Nephron (organoid): ENCODE measurements around the gene USP30.

Experiments
- H3K27ac Mint-ChIP-seq, 3 experiments: 2 replicates each; pipeline ENCODE4 v1.8.0; 2020; ENCODE audit warnings: mixed read lengths in 3 of 3, mild to moderate bottlenecking in 2 of 3, moderate library complexity in 1 of 3
- H3K27me3 Mint-ChIP-seq: 2 replicates; pipeline ENCODE4 v1.8.0; 2021; ENCODE audit warnings: low read depth, mild to moderate bottlenecking, moderate library complexity, mixed read lengths
- H3K36me3 Mint-ChIP-seq: 2 replicates; pipeline ENCODE4 v1.8.0; 2020; ENCODE audit warnings: low read depth, mixed read lengths
- H3K4me1 Mint-ChIP-seq: 2 replicates; pipeline ENCODE4 v1.8.0; 2020; ENCODE audit warnings: mixed read lengths
- H3K4me3 Mint-ChIP-seq, 3 experiments: 2 replicates each; pipeline ENCODE4 v1.8.0; 2020; ENCODE audit warnings: mild to moderate bottlenecking in 3 of 3, mixed read lengths in 3 of 3, moderate library complexity in 2 of 3
- H3K9me3 Mint-ChIP-seq: 2 replicates; pipeline ENCODE4 v1.8.0; 2020; ENCODE audit warnings: mixed read lengths
- TF ChIP-seq, protein P1 (sequence below), 3 experiments: fragments of 200-600 bp; sonication (generic); IDR thresholded peaks; one replicate each; pipeline ENCODE4 v1.5.0; 2021; ENCODE audit warnings: antibody characterized with exemption in 3 of 3; ENCODE audit not compliant: unreplicated experiment in 3 of 3

Gene USP30

DNA sequence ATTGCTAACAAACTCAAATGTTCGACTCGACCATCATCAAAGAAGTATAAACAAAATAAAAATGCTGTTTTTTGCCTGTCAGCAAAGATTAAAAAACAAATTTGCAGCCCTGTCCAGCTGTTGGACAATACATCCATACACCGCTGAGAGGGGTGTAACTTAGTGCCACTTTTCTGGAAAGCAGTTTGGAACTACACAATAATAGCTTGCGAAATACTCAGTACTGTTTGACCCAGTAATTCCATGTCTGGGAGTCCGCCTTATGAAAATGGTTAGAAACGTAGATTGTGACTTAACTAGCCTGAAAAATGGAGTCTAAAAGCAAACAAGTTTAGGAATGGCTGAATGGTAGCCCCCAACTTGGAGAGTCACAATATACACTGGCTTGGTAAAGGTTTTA lies 6.4 kb downstream of the USP30 start:
- H3K27me3 Mint-ChIP-seq = no peaks in the 10 kb centered on the region
- H3K9me3 Mint-ChIP-seq = no peaks in the 10 kb centered on the region
- peaks cover 42% of the 10 kb centered on the region for H3K36me3 Mint-ChIP-seq
- no peak overlapping the region for H3K4me3 Mint-ChIP-seq
- no peak overlapping the region for H3K27ac Mint-ChIP-seq
- H3K4me1 Mint-ChIP-seq = peaks cover 3% of the 10 kb centered on the region
- TF ChIP-seq, protein P1, sequence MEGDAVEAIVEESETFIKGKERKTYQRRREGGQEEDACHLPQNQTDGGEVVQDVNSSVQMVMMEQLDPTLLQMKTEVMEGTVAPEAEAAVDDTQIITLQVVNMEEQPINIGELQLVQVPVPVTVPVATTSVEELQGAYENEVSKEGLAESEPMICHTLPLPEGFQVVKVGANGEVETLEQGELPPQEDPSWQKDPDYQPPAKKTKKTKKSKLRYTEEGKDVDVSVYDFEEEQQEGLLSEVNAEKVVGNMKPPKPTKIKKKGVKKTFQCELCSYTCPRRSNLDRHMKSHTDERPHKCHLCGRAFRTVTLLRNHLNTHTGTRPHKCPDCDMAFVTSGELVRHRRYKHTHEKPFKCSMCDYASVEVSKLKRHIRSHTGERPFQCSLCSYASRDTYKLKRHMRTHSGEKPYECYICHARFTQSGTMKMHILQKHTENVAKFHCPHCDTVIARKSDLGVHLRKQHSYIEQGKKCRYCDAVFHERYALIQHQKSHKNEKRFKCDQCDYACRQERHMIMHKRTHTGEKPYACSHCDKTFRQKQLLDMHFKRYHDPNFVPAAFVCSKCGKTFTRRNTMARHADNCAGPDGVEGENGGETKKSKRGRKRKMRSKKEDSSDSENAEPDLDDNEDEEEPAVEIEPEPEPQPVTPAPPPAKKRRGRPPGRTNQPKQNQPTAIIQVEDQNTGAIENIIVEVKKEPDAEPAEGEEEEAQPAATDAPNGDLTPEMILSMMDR (IDR thresholded peaks at IDR 0.05; ENCODE audit: unreplicated experiment in 3 of 3) = no peak

DNA sequence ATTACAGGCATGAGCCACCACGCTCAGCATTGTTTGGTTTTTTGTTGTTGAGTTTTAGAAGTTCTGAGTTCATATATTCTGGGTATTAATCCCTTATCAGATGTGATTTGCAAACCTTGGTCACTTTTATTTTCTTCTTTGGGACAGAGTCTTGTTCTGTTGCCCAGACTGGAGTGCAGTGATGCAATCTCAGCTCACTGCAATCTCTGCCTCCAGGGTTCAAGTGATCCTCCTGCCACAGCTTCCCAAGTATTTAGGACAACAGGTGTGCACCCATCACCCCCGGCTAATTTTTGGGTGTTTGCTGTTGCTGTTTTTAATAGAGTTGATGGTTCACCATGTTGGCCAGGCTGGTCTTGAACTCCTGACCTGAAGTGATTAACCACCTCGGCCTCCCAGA lies 11.8 kb downstream of the USP30 start:
- no peaks in the 10 kb centered on the region for H3K27me3 Mint-ChIP-seq
- TF ChIP-seq, protein P1 (IDR thresholded peaks at IDR 0.05; ENCODE audit: unreplicated experiment in 3 of 3) = no peak
- H3K9me3 Mint-ChIP-seq = no peaks in the 10 kb centered on the region
- H3K27ac Mint-ChIP-seq = no peak overlapping the region
- H3K36me3 Mint-ChIP-seq = peaks cover 68% of the 10 kb centered on the region
- H3K4me3 Mint-ChIP-seq = no peak overlapping the region
- H3K4me1 Mint-ChIP-seq = no peaks in the 10 kb centered on the region

DNA sequence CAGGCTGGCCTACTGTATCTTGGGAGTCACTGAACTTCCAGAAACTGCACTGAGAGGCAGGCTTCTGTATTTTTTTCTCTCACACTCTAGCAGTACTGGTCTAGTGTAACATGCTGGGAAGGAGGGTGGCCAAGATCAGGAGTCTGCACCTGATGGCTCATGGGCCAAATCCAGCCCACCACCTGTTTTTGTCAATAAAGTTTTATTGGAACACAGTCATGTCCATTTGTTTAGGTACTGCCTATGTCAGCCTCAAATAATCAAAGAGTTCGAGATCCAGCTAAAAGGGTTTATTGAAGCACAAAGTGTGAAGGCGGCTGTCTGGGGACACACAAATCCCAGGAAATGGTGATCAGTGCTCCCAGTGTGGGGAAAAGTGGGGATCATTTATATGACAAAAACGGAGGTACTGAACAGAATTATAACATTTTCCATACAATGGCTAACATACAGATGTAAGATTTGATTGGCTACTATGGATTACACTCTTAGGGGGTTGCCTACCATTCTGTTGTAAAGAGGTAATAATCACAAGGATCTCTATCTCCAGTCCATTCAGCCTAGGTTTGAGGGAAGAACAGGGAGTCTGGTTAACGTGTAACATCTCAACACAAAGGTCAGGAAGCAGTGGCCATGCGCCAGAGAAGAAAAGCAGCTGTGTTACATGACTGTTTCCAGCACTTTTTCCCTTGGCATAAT lies 12.9 kb downstream of the USP30 start:
- no peaks in the 10 kb centered on the region for H3K4me1 Mint-ChIP-seq
- H3K9me3 Mint-ChIP-seq = no peaks in the 10 kb centered on the region
- TF ChIP-seq, protein P1 (IDR thresholded peaks at IDR 0.05; ENCODE audit: unreplicated experiment in 3 of 3) = no peak
- no peaks in the 10 kb centered on the region for H3K27me3 Mint-ChIP-seq
- peaks cover 74% of the 10 kb centered on the region for H3K36me3 Mint-ChIP-seq
- peak overlapping the region; percentile 58 to 86 (median 66) for H3K27ac Mint-ChIP-seq
- no peak overlapping the region for H3K4me3 Mint-ChIP-seq

DNA sequence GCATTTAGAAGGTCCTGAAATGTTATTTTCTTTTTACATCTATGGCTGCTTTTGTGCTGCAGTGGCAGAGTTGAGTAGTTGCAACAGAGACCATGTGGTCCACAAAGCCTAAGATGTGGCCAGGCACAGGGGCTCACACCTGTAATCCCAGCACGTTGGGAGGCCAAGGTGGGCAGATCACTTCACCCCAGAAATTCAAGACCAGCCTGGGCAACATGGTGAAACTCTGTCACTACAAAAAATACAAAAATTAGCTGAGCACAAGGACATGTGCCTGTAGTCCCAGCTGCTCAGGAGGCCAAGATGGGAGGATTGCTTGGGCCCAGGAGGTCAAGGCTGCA lies 13.4 kb downstream of the USP30 start:
- Mint-ChIP-seq H3K27me3 (no peaks in the 10 kb centered on the region), H3K9me3 (no peaks in the 10 kb centered on the region), H3K36me3 (peaks cover 76% of the 10 kb centered on the region), H3K4me1 (no peaks in the 10 kb centered on the region), H3K27ac (peak overlapping the region; percentile 58 to 86 (median 66)), H3K4me3 (no peak overlapping the region)
- TF ChIP-seq, protein P1 (IDR thresholded peaks at IDR 0.05; ENCODE audit: unreplicated experiment in 3 of 3) = no peak

DNA sequence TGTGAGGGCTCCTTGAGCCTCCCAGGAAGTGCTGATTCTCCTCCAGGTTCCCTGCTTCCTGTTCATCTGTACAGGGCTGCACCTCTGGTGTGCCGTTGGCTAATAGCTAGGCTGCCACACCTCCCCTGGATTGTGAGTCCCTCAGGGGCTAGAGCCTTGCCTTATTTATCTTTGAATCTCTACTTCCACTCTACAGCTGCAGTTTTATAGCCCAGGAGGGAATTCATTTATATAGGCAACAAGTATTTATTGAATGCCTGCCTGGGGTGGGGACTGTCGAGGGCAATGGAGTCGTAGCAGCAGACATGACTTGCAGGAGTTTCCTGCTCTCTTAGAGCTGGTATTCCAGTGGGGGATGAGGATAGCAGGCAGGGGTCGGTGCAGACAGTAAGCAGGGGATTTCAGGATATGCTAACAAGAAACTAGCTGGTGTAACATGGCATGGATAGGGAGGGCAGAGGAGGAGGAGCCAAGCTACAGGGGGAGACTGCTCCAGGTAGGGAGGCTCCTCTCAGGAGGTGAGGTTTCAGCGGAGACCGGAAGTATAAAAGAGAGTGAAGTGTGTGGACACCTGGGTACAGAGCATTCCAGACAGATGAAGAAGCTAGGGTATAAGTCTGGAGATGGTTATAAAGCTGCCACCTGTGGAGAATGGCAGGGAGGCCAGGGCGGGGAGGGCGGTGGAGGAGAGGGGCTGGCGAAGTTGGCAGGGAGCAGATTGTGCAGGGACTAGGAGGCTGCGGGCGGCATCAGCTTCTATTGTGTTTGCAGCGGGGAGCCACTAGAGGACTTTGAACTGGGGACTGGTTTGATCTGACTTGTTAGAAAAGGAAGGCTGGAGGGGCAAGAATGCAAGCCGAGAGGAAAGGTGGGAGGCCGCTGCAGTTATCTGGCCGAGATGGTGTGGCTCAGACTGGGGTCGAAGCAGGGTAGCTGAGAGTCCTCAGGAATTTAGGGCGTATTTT lies 17.2 kb downstream of the USP30 start:
- Mint-ChIP-seq H3K9me3 (no peaks in the 10 kb centered on the region), H3K27ac (peak overlapping the region; percentile 71 to 84 (median 81)), H3K4me1 (no peaks in the 10 kb centered on the region), H3K36me3 (peaks cover 77% of the 10 kb centered on the region), H3K27me3 (no peaks in the 10 kb centered on the region), H3K4me3 (peak overlapping the region in 2 of 3 experiments; percentile 9 to 30)
- TF ChIP-seq, protein P1 (IDR thresholded peaks at IDR 0.05; ENCODE audit: unreplicated experiment in 3 of 3) = no peak
